ENCODE results near the gene TMEM74B. TPM values are rescaled to one million over a fixed set of nuclear protein-coding genes. Genes with fewer than 3 reads are reported as not detected.

TMEM74B gene
- polyA plus RNA-seq, 1 experiment = not detected

DNA sequence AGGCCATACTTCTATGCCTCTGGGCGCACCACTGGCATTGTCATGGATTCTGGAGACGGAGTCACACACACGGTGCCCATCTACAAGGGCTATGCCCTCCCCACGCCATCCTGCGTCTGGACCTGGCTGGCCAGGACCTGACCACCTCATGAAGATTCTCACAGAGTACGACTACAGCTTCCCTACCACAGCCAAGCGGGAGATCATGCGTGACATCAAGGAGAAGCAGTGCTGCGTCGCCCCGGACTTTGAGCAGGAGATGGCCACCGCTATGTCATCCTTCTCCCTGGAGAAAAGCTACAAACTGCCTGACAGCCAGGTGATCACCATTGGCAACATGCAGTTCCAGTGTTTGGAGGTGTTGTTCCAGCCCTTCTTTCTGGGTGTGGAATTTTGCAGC lies 23.8 kb downstream of the TMEM74B start:
- DNase-seq (ENCODE audit: low read depth, low spot score) = no peak
- Histone ChIP-seq H3K9me3 (ENCODE audit: control insufficient read depth, insufficient read depth, low read length) (no peaks in the 10 kb centered on the region), H3K27me3 (ENCODE audit: control insufficient read depth, insufficient read depth, low read length) (no peaks in the 10 kb centered on the region), H3K4me3 (ENCODE audit: low read depth, low read length) (no peak overlapping the region), H3K27ac (ENCODE audit: low read depth, low read length) (no peak overlapping the region)
- POLR2A ChIA-PET = no interaction called here
- TF ChIP-seq, protein P1, sequence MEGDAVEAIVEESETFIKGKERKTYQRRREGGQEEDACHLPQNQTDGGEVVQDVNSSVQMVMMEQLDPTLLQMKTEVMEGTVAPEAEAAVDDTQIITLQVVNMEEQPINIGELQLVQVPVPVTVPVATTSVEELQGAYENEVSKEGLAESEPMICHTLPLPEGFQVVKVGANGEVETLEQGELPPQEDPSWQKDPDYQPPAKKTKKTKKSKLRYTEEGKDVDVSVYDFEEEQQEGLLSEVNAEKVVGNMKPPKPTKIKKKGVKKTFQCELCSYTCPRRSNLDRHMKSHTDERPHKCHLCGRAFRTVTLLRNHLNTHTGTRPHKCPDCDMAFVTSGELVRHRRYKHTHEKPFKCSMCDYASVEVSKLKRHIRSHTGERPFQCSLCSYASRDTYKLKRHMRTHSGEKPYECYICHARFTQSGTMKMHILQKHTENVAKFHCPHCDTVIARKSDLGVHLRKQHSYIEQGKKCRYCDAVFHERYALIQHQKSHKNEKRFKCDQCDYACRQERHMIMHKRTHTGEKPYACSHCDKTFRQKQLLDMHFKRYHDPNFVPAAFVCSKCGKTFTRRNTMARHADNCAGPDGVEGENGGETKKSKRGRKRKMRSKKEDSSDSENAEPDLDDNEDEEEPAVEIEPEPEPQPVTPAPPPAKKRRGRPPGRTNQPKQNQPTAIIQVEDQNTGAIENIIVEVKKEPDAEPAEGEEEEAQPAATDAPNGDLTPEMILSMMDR (IDR thresholded peaks at IDR 0.05; ENCODE audit: low read depth, low read length) = no peak
- CTCF ChIA-PET = no interaction called here

- no peak for DNase-seq (ENCODE audit: low read depth, low spot score)
- TF ChIP-seq, protein P1 (IDR thresholded peaks at IDR 0.05; ENCODE audit: low read depth, low read length) = no peak
- Histone ChIP-seq H3K9me3 (ENCODE audit: control insufficient read depth, insufficient read depth, low read length) (no peaks in the 10 kb centered on the region), H3K27ac (ENCODE audit: low read depth, low read length) (no peak overlapping the region), H3K4me3 (ENCODE audit: low read depth, low read length) (no peak overlapping the region), H3K27me3 (ENCODE audit: control insufficient read depth, insufficient read depth, low read length) (no peaks in the 10 kb centered on the region)
- ChIA-PET CTCF (no interaction called here), POLR2A (no interaction called here)
These were observed 24.3 kb downstream of the TMEM74B start for GRCh38 chr20:1160496-1160895.

DNA sequence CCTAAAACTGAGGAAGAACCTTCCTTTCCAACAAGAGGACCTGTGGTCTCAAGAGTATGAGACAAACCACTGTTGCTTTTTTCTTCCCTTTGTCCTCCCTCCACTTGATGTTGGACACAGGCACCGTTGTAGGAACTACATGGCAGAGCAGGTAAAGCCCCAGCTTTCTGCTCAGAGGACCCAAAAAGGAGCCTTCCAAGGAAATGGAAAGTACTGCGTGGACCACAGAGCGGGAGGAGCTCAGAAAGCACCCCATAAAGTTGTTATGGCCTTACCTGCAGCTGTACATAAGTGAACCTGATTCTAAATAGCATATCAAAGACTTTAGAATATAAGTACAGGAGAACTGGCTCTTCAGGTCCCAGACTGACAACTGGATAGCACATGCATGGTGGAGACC lies 29.4 kb downstream of the TMEM74B start:
- DNase-seq (ENCODE audit: low read depth, low spot score) = no peak
- TF ChIP-seq, protein P1 (IDR thresholded peaks at IDR 0.05; ENCODE audit: low read depth, low read length) = no peak
- Histone ChIP-seq H3K4me3 (ENCODE audit: low read depth, low read length) (no peak overlapping the region), H3K27me3 (ENCODE audit: control insufficient read depth, insufficient read depth, low read length) (no peaks in the 10 kb centered on the region), H3K27ac (ENCODE audit: low read depth, low read length) (no peak overlapping the region), H3K9me3 (ENCODE audit: control insufficient read depth, insufficient read depth, low read length) (no peaks in the 10 kb centered on the region)
- ChIA-PET CTCF (no interaction called here), POLR2A (no interaction called here)

DNA sequence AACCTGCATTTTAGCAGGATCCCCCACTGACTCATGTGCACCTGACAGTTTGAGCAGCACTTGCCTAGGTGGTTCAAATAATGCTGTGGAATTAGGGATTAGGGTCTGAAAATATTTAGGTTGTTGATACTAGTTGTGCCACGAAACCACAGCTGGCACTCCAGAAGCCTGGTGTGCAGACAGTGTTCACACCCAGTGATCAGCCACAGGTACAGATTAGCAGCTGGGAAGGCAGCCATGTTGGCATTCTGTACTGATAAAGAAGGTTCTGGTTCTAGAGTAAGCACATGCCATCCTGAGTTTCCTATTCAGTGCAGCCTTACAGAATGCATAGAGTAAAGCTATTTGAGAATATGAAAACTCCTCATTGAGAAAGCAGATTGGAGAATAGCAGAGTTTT lies 30.1 kb downstream of the TMEM74B start:
- Histone ChIP-seq H3K27me3 (ENCODE audit: control insufficient read depth, insufficient read depth, low read length) (no peaks in the 10 kb centered on the region), H3K4me3 (ENCODE audit: low read depth, low read length) (no peak overlapping the region), H3K9me3 (ENCODE audit: control insufficient read depth, insufficient read depth, low read length) (no peaks in the 10 kb centered on the region), H3K27ac (ENCODE audit: low read depth, low read length) (no peak overlapping the region)
- ChIA-PET POLR2A (no interaction called here), CTCF (no interaction called here)
- TF ChIP-seq, protein P1 (IDR thresholded peaks at IDR 0.05; ENCODE audit: low read depth, low read length) = no peak
- DNase-seq (ENCODE audit: low read depth, low spot score) = no peak

GRCh38 chr20:1154226-1154625 lies 30.6 kb downstream of the TMEM74B start:
- ChIA-PET POLR2A (no interaction called here), CTCF (interaction anchor here (0.5 kb wide), 1 partner anchor 1145 kb away, joined by 3 read pairs; no protein-coding TSS in a partner anchor)
- H3K27ac ChIP-seq (ENCODE audit: low read depth, low read length) = no peak overlapping the region
- H3K9me3 ChIP-seq (ENCODE audit: control insufficient read depth, insufficient read depth, low read length) = no peaks in the 10 kb centered on the region
- no peak overlapping the region for H3K4me3 ChIP-seq (ENCODE audit: low read depth, low read length)
- TF ChIP-seq, protein P1 (IDR thresholded peaks at IDR 0.05; ENCODE audit: low read depth, low read length) = no peak
- DNase-seq (ENCODE audit: low read depth, low spot score) = no peak
- no peaks in the 10 kb centered on the region for H3K27me3 ChIP-seq (ENCODE audit: control insufficient read depth, insufficient read depth, low read length)
